ENCODE results near the gene ANKRD63.

The ANKRD63 gene

GRCh38 chr15:40239693-40240618, 42.9 kb downstream of the ANKRD63 start:
- peak overlapping the region; percentile 82 for H2BK15ac ChIP-seq (ENCODE audit: low read length)
- no peak overlapping the region for H3K27ac ChIP-seq (replicated peaks; ENCODE audit: low read length)
- no peak overlapping the region for H4K8ac ChIP-seq (ENCODE audit: low read depth, low read length)
- no peaks in the 10 kb centered on the region for H3K36me3 ChIP-seq (replicated peaks in 1 of 2; ENCODE audit: control insufficient read depth in 2 of 2, insufficient read depth in 2 of 2, low read length in 2 of 2)
- DNase-seq (ENCODE audit: low spot score) = no peak
- H3K27me3 ChIP-seq (ENCODE audit: control insufficient read depth in 3 of 3, insufficient read depth in 3 of 3, low read depth in 1 of 3, low read length in 3 of 3) = peaks cover 0 to 38% (median 9%) of the 10 kb centered on the region in 3 experiments
- peaks cover 9 to 14% of the 10 kb centered on the region in 2 donors for H3K4me1 ChIP-seq (ENCODE audit: control insufficient read depth in 2 of 2, insufficient read depth in 1 of 2, low read depth in 1 of 2, low read length in 2 of 2)
- peak overlapping the region; percentile 14 for H2BK12ac ChIP-seq (ENCODE audit: low read length)
- H3K9ac ChIP-seq (ENCODE audit: low read depth, low read length, poor library complexity) = no peak overlapping the region
- no peak overlapping the region for H3K4me2 ChIP-seq (ENCODE audit: insufficient read depth, low read length, poor library complexity, severe bottlenecking)
- H3K79me1 ChIP-seq (ENCODE audit: low read depth, low read length) = no peaks in the 10 kb centered on the region
- H2AK5ac ChIP-seq (ENCODE audit: low read depth, low read length) = peak overlapping the region; percentile 83
- no CpG with 5 or more reads among the region's 19 CpGs for WGBS, 2 donors (ENCODE audit: extremely low coverage in 2 of 2, insufficient read length in 2 of 2, insufficient replicate concordance in 1 of 2)
- no peak overlapping the region for H3K4ac ChIP-seq (ENCODE audit: low read length)
- H3K14ac ChIP-seq (ENCODE audit: low read length) = no peak overlapping the region
- H2BK5ac ChIP-seq (ENCODE audit: low read length) = no peak overlapping the region
- H3K9me3 ChIP-seq (replicated peaks in 1 of 2; ENCODE audit: control insufficient read depth in 2 of 2, insufficient read depth in 1 of 2, low read depth in 1 of 2, low read length in 2 of 2) = no peaks in the 10 kb centered on the region
- peak overlapping the region; percentile 81 for H3K18ac ChIP-seq (ENCODE audit: low read length)
- H2BK120ac ChIP-seq (ENCODE audit: low read depth, low read length) = no peak overlapping the region
- H3K23ac ChIP-seq (ENCODE audit: low read depth, low read length, poor library complexity) = peak overlapping the region; percentile 34
- peak overlapping the region in 1 of 2 donors; percentile 41 for H3K4me3 ChIP-seq (ENCODE audit: low read length in 2 of 2)
- peak overlapping the region; percentile 96 for H2AFZ ChIP-seq (ENCODE audit: low read length)
- no peak overlapping the region for H4K91ac ChIP-seq (ENCODE audit: low read depth, low read length, poor library complexity)

- WGBS, 2 donors (ENCODE audit: extremely low coverage in 2 of 2, insufficient read length in 2 of 2, insufficient replicate concordance in 1 of 2) = no CpG with 5 or more reads among the region's 5 CpGs
- Histone ChIP-seq H4K91ac (ENCODE audit: low read depth, low read length, poor library complexity) (no peak overlapping the region), H2AFZ (ENCODE audit: low read length) (peak overlapping the region; percentile 96), H2BK12ac (ENCODE audit: low read length) (no peak overlapping the region), H3K9me3 (replicated peaks in 1 of 2; ENCODE audit: control insufficient read depth in 2 of 2, insufficient read depth in 1 of 2, low read depth in 1 of 2, low read length in 2 of 2) (no peaks in the 10 kb centered on the region), H2BK15ac (ENCODE audit: low read length) (no peak overlapping the region), H3K23ac (ENCODE audit: low read depth, low read length, poor library complexity) (no peak overlapping the region), H3K18ac (ENCODE audit: low read length) (peak overlapping the region; percentile 90), H3K27me3 (ENCODE audit: control insufficient read depth in 3 of 3, insufficient read depth in 3 of 3, low read depth in 1 of 3, low read length in 3 of 3) (peaks cover 0 to 35% (median 9%) of the 10 kb centered on the region in 3 experiments), H3K27ac (replicated peaks; ENCODE audit: low read length) (no peak overlapping the region), H2BK5ac (ENCODE audit: low read length) (no peak overlapping the region), H3K4me1 (ENCODE audit: control insufficient read depth in 2 of 2, insufficient read depth in 1 of 2, low read depth in 1 of 2, low read length in 2 of 2) (peaks cover 9 to 14% of the 10 kb centered on the region in 2 donors), H3K4ac (ENCODE audit: low read length) (no peak overlapping the region), H2AK5ac (ENCODE audit: low read depth, low read length) (no peak overlapping the region), H2BK120ac (ENCODE audit: low read depth, low read length) (no peak overlapping the region), H3K4me2 (ENCODE audit: insufficient read depth, low read length, poor library complexity, severe bottlenecking) (peak overlapping the region; percentile 61), H3K4me3 (ENCODE audit: low read length in 2 of 2) (peak overlapping the region; percentile 41 to 56), H3K79me1 (ENCODE audit: low read depth, low read length) (no peaks in the 10 kb centered on the region), H4K8ac (ENCODE audit: low read depth, low read length) (no peak overlapping the region), H3K14ac (ENCODE audit: low read length) (no peak overlapping the region), H3K36me3 (replicated peaks in 1 of 2; ENCODE audit: control insufficient read depth in 2 of 2, insufficient read depth in 2 of 2, low read length in 2 of 2) (no peaks in the 10 kb centered on the region), H3K9ac (ENCODE audit: low read depth, low read length, poor library complexity) (no peak overlapping the region)
- no peak for DNase-seq (ENCODE audit: low spot score)
Measured at GRCh38 chr15:40239404-40239692, 43.5 kb downstream of the ANKRD63 start.

- Histone ChIP-seq H4K91ac (ENCODE audit: low read depth, low read length, poor library complexity) (no peak within 1 kb of the TSS), H2BK15ac (ENCODE audit: low read length) (peak within 1 kb of the TSS; percentile 82), H3K27ac (replicated peaks; ENCODE audit: low read length) (no peak within 1 kb of the TSS), H2AFZ (ENCODE audit: low read length) (peak within 1 kb of the TSS; percentile 96), H3K18ac (ENCODE audit: low read length) (peak within 1 kb of the TSS; percentile 90), H3K9ac (ENCODE audit: low read depth, low read length, poor library complexity) (peak within 1 kb of the TSS; percentile 45), H3K4ac (ENCODE audit: low read length) (no peak within 1 kb of the TSS), H3K4me3 (ENCODE audit: low read length in 2 of 2) (peak within 1 kb of the TSS; percentile 41 to 56), H3K36me3 (replicated peaks in 1 of 2; ENCODE audit: control insufficient read depth in 2 of 2, insufficient read depth in 2 of 2, low read length in 2 of 2) (no peaks in the 10 kb centered on the region), H3K9me3 (replicated peaks in 1 of 2; ENCODE audit: control insufficient read depth in 2 of 2, insufficient read depth in 1 of 2, low read depth in 1 of 2, low read length in 2 of 2) (no peaks in the 10 kb centered on the region), H2AK5ac (ENCODE audit: low read depth, low read length) (peak within 1 kb of the TSS; percentile 83), H3K27me3 (ENCODE audit: control insufficient read depth in 3 of 3, insufficient read depth in 3 of 3, low read depth in 1 of 3, low read length in 3 of 3) (peaks cover 0 to 35% (median 9%) of the 10 kb centered on the region in 3 experiments), H3K4me1 (ENCODE audit: control insufficient read depth in 2 of 2, insufficient read depth in 1 of 2, low read depth in 1 of 2, low read length in 2 of 2) (peaks cover 9 to 14% of the 10 kb centered on the region in 2 donors), H2BK5ac (ENCODE audit: low read length) (no peak within 1 kb of the TSS), H3K23ac (ENCODE audit: low read depth, low read length, poor library complexity) (peak within 1 kb of the TSS; percentile 12), H2BK120ac (ENCODE audit: low read depth, low read length) (no peak within 1 kb of the TSS), H3K79me1 (ENCODE audit: low read depth, low read length) (no peaks in the 10 kb centered on the region), H3K14ac (ENCODE audit: low read length) (no peak within 1 kb of the TSS), H3K4me2 (ENCODE audit: insufficient read depth, low read length, poor library complexity, severe bottlenecking) (peak within 1 kb of the TSS; percentile 61), H4K8ac (ENCODE audit: low read depth, low read length) (no peak within 1 kb of the TSS), H2BK12ac (ENCODE audit: low read length) (peak within 1 kb of the TSS; percentile 14)
- WGBS, 2 donors (ENCODE audit: extremely low coverage in 2 of 2, insufficient read length in 2 of 2, insufficient replicate concordance in 1 of 2) = no CpG with 5 or more reads among the region's 39 CpGs
- DNase-seq (ENCODE audit: low spot score) = peak; percentile 31
Measured at GRCh38 chr15:40238532-40239403, 44.1 kb downstream of the ANKRD63 start, which contains the start of gene PAK6. Gene PAK6 (plus strand): TSS chr15:40239063. CDS start chr15:40264786, 25,723 bp downstream.
